Heart left ventricle (tissue), 16 donors: ENCODE data around the gene CALM3. TPM values are rescaled to one million over a fixed set of nuclear protein-coding genes. Genes with fewer than 3 reads are reported as not detected.
"Not testable (repeated sequence)": the region's sequence is repeated elsewhere in the genome, so short reads cannot be mapped to it uniquely, and the experiment has no call there.

Source experiments
- ATAC-seq, 4 donors: fragments of 200-7000 bp; cut with Tn5 transposase; one replicate each; pipeline ENCODE4 v1.9.1; 2020 to 2022; ENCODE audit warnings: moderate library complexity in 4 of 4, mild to moderate bottlenecking in 3 of 4, moderate number of reproducible peaks in 1 of 4
- DNase-seq, 5 donors: peaks; one replicate each; pipeline ENCODE4 v3.0.0-alpha.2; 2020
- H3K27ac ChIP-seq, 12 donors: fragments of 200-600 bp; sonication (generic) in 4 of 12; one replicate each; pipeline versions ENCODE4 v1.5.0 to v1.8.0; 2016 to 2022; ENCODE audit warnings: mild to moderate bottlenecking in 2 of 12
- H3K27me3 ChIP-seq, 9 donors: fragments of 200-600 bp; sonication (generic) in 2 of 9; one replicate each; pipeline versions ENCODE4 v1.5.1 to v1.8.0; 2016 to 2022; ENCODE audit warnings: mild to moderate bottlenecking in 3 of 9
- H3K36me3 ChIP-seq, 9 donors: fragments of 200-600 bp; sonication (generic) in 2 of 9; one replicate each; pipeline versions ENCODE4 v1.5.0 to v1.8.0; 2018 to 2022; ENCODE audit warnings: mild to moderate bottlenecking in 2 of 9
- H3K4me1 ChIP-seq, 12 donors: fragments of 200-600 bp; sonication (generic) in 4 of 12; one replicate each; pipeline versions ENCODE4 v1.5.0 to v1.8.0; 2016 to 2022; ENCODE audit warnings: mild to moderate bottlenecking in 3 of 12
- H3K4me3 ChIP-seq, 12 donors: fragments of 200-600 bp; sonication (generic) in 4 of 12; one replicate each; pipeline versions ENCODE4 v1.5.0 to v1.8.0; 2017 to 2022; ENCODE audit warnings: mild to moderate bottlenecking in 9 of 12, moderate library complexity in 4 of 12
- H3K9me3 ChIP-seq, 12 donors: fragments of 200-600 bp; sonication (generic) in 4 of 12; one replicate each; pipeline versions ENCODE4 v1.5.0 to v1.8.0; 2016 to 2022; ENCODE audit warnings: mild to moderate bottlenecking in 1 of 12
- POLR2A ChIP-seq, 2 donors: fragments of 450-650 bp; IDR thresholded peaks; one replicate each; pipeline ENCODE4 v1.6.1; 2017; ENCODE audit warnings: antibody characterized with exemption in 2 of 2, mild to moderate bottlenecking in 2 of 2, moderate library complexity in 2 of 2
- WGBS, 4 donors: extraction: QIAGEN DNeasy Blood & Tissue Kit in 2 of 4; methylation state at CpG; one replicate each; pipeline versions ENCODE4 v1.1.5 to v1.1.7; 2013 to 2018; 5-methylcytosine and 5-hydroxymethylcytosine counted together
- intact Hi-C, 10 donors: fragments of 100-400 bp; cut with DNase I; formaldehyde crosslinking; loops; one replicate each; pipeline versions ENCODE4 v1.11.1 to v1.14.2; 2022
- long read RNA-seq, 3 donors: library from polyadenylated mRNA; unstranded; transcript quantifications; one replicate each; pipeline ENCODE4 v2.0.0, GENCODE V29; 2020 to 2021
- polyA plus RNA-seq, 2 donors: library from polyadenylated mRNA; stranded (reverse); fragments of 200-250 nt; gene quantifications; one replicate each; pipeline ENCODE4 v1.2.3, GENCODE V29; 2013
- total RNA-seq, 9 donors: library from RNA; depleted of rRNA in 2 of 9; stranded (reverse); fragments of >200 nt in 2 of 9; fragmentation: NEBNext Ultra II Directional in 3 of 9; extraction: Animal tissue kit (Norgen Biotek cat#: 25700) in 3 of 9; gene quantifications; one replicate each; pipeline versions ENCODE4 v1.1.0 to v1.2.4, GENCODE V29; 2016 to 2023
- TF ChIP-seq, protein P1 (sequence below), 12 donors: fragments of 200-600 bp; sonication (generic) in 4 of 12; IDR thresholded peaks; one replicate each; pipeline versions ENCODE4 v1.5.0 to v1.8.0; 2018 to 2022; ENCODE audit warnings: antibody characterized with exemption in 12 of 12, mild to moderate bottlenecking in 5 of 12
- donor health status: ischemic (EF 13 %, LVEDD 7.1; RV severe dilation, severe dysfunction).
- donor health status: healthy with polysubstance abuse.
- donor health status: DM: no; HTN: yes; CAD: no.
- donor health status: DM: no; HTN: no; CAD: no.
- donor health status: ischemic (EF 25% LVEDD 6.9; RV normal size, moderate dysfunction).
- donor health status: ischemic (EF 25% LVEDD 5.7; RV mildly dilated, moderate dysfunction).
- donor health status: healthy.
- donor health status: DM: yes; HTN: yes; CAD: no.
- donor health status: ischemic (EF 35%, LVEDD 5.7; RV mildly dilated, moderate dysfunction).
- donor health status: nonischemic (EF 11% LVEDD 7.7; RV severe dilation, severe dysfunction).
- donor health status: DM: yes; HTN: yes; CAD: no.
- donor health status: PGD.
- donor health status: ischemic (EF 29% LVEDD 5.4; RV normal size, mild dysfunction).
- donor health status: nonischemic (EF 23%, LVEDD 6.1; RV moderate dilation, normal function).

CALM3 gene
- total RNA-seq (100 to 1,000 TPM; 204 to 417 (median 283) TPM), polyA plus RNA-seq (100 to 1,000 TPM; 290 to 302 TPM)
- long read RNA-seq, donor 1, transcript CALM3-201 (6 exons, 2,289 nt): major isoform, 156 of 205 reads
- long read RNA-seq, donor 1, partial matches to known transcripts: 10 of 205 reads
- long read RNA-seq, donor 1, other reads (novel, unspliced or antisense): 37 of 205 reads
- long read RNA-seq, donor 2, transcript CALM3-201 (6 exons, 2,289 nt): major isoform, 199 of 229 reads
- long read RNA-seq, donor 2, partial matches to known transcripts: 12 of 229 reads
- long read RNA-seq, donor 2, other reads (novel, unspliced or antisense): 13 of 229 reads
- long read RNA-seq, donor 3, transcript CALM3-201 (6 exons, 2,289 nt): major isoform, 187 of 234 reads
- long read RNA-seq, donor 3, partial matches to known transcripts: 9 of 234 reads
- long read RNA-seq, donor 3, other reads (novel, unspliced or antisense): 33 of 234 reads

DNA sequence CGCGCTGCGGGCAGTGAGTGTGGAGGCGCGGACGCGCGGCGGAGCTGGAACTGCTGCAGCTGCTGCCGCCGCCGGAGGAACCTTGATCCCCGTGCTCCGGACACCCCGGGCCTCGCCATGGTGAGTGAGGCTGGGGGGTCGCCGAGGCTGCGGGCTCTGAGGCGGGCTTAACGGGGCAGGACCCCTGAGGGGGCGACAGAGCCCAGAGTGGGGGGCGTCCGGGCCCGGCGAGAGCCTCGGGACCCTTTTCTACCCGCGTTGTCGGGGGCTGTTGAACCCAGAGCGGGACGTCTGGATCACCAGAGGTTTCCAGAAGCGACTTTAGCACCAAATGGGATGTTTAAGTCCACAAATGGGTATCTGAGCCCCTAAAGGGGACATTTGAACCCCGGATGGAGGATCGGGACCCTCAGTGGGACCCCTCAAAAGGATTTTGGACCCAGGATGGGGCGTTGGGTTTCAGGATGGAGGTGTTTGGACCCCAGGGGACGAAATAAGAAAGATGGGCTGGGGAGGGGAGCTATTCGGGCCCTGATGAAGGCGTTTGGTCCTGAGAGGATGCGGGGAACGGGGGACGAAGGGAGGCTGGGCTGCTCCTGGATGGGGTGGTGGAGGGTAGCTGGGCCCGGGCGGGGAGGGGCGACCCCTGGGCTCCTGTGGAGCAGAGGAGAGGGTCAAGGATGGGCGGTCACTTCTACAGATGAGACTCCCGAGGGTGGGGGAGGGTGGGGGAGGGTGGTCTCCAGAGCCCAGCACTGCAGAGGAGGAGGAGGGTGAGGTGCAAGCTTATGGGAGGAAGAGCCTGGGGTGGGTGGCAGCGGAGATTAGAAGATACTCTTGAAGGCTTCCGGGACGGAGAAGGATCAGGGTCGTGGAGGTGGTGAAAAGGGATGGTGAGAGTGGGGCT lies at the start of gene CALM3:
TSS of gene CALM3 (plus strand) at position 13 of the 907 bp plus-strand sequence. CDS start at position 118, 105 bp downstream.
- ATAC-seq (peak in 2 of 4 donors; percentile 4 to 5), DNase-seq (peak in 1 of 5 donors; percentile 40)
- peaks cover 0 to 17% (median 8%) of the 10 kb centered on the region in 12 donors for H3K9me3 ChIP-seq
- H3K27ac ChIP-seq: peak within 1 kb of the TSS; percentile 92 to 100 (median 99)
- WGBS, 4 donors: 0 to 1% (median 1%) methylated on average over 31 to 51 of the region's 51 CpGs
- intact Hi-C loops: loop anchor here in 1 of 10 donors (10.0 kb wide), 1 partner anchor 243 kb away; no protein-coding TSS in a partner anchor
- no peaks in the 10 kb centered on the region for H3K27me3 ChIP-seq
- H3K4me3 ChIP-seq: peak within 1 kb of the TSS; percentile 86 to 100 (median 100)
- TF ChIP-seq, protein P1, sequence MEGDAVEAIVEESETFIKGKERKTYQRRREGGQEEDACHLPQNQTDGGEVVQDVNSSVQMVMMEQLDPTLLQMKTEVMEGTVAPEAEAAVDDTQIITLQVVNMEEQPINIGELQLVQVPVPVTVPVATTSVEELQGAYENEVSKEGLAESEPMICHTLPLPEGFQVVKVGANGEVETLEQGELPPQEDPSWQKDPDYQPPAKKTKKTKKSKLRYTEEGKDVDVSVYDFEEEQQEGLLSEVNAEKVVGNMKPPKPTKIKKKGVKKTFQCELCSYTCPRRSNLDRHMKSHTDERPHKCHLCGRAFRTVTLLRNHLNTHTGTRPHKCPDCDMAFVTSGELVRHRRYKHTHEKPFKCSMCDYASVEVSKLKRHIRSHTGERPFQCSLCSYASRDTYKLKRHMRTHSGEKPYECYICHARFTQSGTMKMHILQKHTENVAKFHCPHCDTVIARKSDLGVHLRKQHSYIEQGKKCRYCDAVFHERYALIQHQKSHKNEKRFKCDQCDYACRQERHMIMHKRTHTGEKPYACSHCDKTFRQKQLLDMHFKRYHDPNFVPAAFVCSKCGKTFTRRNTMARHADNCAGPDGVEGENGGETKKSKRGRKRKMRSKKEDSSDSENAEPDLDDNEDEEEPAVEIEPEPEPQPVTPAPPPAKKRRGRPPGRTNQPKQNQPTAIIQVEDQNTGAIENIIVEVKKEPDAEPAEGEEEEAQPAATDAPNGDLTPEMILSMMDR (IDR thresholded peaks at IDR 0.05): no peak
- TF ChIP-seq POLR2A (IDR thresholded peaks at IDR 0.05): peak; percentile 53 to 90
- H3K4me1 ChIP-seq: peaks cover 0 to 52% (median 41%) of the 10 kb centered on the region in 12 donors
- H3K36me3 ChIP-seq: peaks cover 0 to 17% (median 11%) of the 10 kb centered on the region in 9 donors

GRCh38 chr19:46552891-46553290 lies 48.2 kb upstream of the CALM3 start:
- ATAC-seq (no peak), DNase-seq (no peak)
- Histone ChIP-seq H3K27ac (no peak overlapping the region), H3K27me3 (no peaks in the 10 kb centered on the region), H3K4me3 (no peak overlapping the region), H3K9me3 (peaks cover 0 to 37% (median 10%) of the 10 kb centered on the region in 12 donors), H3K4me1 (peaks cover 0 to 22% (median 0%) of the 10 kb centered on the region in 12 donors), H3K36me3 (no peaks in the 10 kb centered on the region)
- intact Hi-C loops: no loop called here
- 94 to 95% (median 95%) methylated on average over 1 of the region's 1 CpG for WGBS, 4 donors
- TF ChIP-seq, protein P1 (IDR thresholded peaks at IDR 0.05): no peak
- no peak for TF ChIP-seq POLR2A (IDR thresholded peaks at IDR 0.05)

DNA sequence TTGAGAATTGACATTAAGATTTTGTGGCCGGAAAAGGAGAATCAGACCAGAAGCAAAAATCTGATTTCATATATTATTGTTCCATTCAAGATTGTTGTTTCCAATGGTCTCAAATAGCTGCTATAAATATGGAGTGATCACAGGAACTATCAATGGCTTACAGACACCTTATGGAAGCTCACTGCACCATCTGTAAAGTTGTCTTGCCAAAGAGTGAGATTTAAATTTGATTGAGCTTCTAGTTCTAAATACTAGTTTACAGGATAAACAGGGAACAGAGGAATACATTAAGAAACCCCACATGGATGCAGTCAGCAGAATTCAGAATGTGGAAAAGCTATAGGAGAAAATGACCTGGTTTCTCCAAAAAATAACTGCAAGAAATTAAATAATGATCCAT lies 47.0 kb upstream of the CALM3 start:
- Histone ChIP-seq H3K27me3 (no peaks in the 10 kb centered on the region), H3K4me3 (no peak overlapping the region), H3K4me1 (peaks cover 0 to 18% (median 0%) of the 10 kb centered on the region in 12 donors), H3K27ac (no peak overlapping the region), H3K9me3 (peaks cover 0 to 37% (median 10%) of the 10 kb centered on the region in 12 donors), H3K36me3 (no peaks in the 10 kb centered on the region)
- no peak for DNase-seq
- WGBS, 4 donors: 86 to 100% (median 97%) methylated on average over 1 of the region's 1 CpG
- TF ChIP-seq POLR2A (IDR thresholded peaks at IDR 0.05): no peak
- intact Hi-C loops: no loop called here
- ATAC-seq: no peak

GRCh38 chr19:46555628-46556280 lies 45.4 kb upstream of the CALM3 start:
- TF ChIP-seq, protein P1 (IDR thresholded peaks at IDR 0.05): no peak
- TF ChIP-seq POLR2A (IDR thresholded peaks at IDR 0.05): no peak

GRCh38 chr19:46556471-46556870 lies 44.7 kb upstream of the CALM3 start:
- Histone ChIP-seq H3K27ac (peak overlapping the region in 1 of 12 donors; percentile 62), H3K9me3 (peaks cover 0 to 17% (median 0%) of the 10 kb centered on the region in 12 donors), H3K4me1 (peaks cover 0 to 14% (median 0%) of the 10 kb centered on the region in 12 donors)
- ATAC-seq, H3K4me3 ChIP-seq, H3K36me3 ChIP-seq, intact Hi-C loops, DNase-seq, H3K27me3 ChIP-seq: not testable (repeated sequence)
- WGBS, 4 donors: 86 to 88% (median 86%) methylated on average over 5 of the region's 5 CpGs

More at GRCh38 chr19:46555628-46556280, 45.4 kb upstream of the CALM3 start:
- peaks cover 0 to 22% (median 2%) of the 10 kb centered on the region in 12 donors for H3K9me3 ChIP-seq
- no peak for ATAC-seq
- 33 to 38% (median 34%) methylated on average over 2 of the region's 2 CpGs for WGBS, 4 donors
- peaks cover 0 to 15% (median 0%) of the 10 kb centered on the region in 12 donors for H3K4me1 ChIP-seq
- no peaks in the 10 kb centered on the region for H3K27me3 ChIP-seq
- no peak for DNase-seq
- peak overlapping the region in 1 of 12 donors; percentile 62 for H3K27ac ChIP-seq
- no peak overlapping the region for H3K4me3 ChIP-seq
- H3K36me3 ChIP-seq: no peaks in the 10 kb centered on the region
- intact Hi-C loops: no loop called here
